HG03354 (cell line): ENCODE measurements around the gene CIROP.
A peak's percentile ranks its signal among the peaks of the same experiment; 100 is the strongest.

ENCODE experiments used
- ATAC-seq: cut with Tn5 transposase; IDR thresholded peaks from one replicate; pipeline ENCODE4 v1.9.1; 2021; ENCODE audit warnings: mild to moderate bottlenecking; ENCODE audit not compliant: unreplicated experiment, poor library complexity, severe bottlenecking

Gene CIROP

GRCh38 chr14:23071921-23072539 is 32.8 kb downstream of the CIROP start:
- no peak for ATAC-seq

- ATAC-seq = peak; percentile 89
These were observed 33.4 kb downstream of the CIROP start for GRCh38 chr14:23071244-23071920.

GRCh38 chr14:23070262-23071129 is 34.3 kb downstream of the CIROP start:
- no peak for ATAC-seq

- no peak for ATAC-seq
These were observed 35.4 kb downstream of the CIROP start for GRCh38 chr14:23069413-23069806.

- ATAC-seq = peak; percentile 80
These were observed 35.9 kb downstream of the CIROP start for GRCh38 chr14:23068789-23069412.

GRCh38 chr14:23067847-23068788 is 36.7 kb downstream of the CIROP start:
- no peak for ATAC-seq

GRCh38 chr14:23066855-23067744 is 37.7 kb downstream of the CIROP start:
- ATAC-seq = no peak

- no peak for ATAC-seq
These were observed 38.4 kb downstream of the CIROP start for GRCh38 chr14:23066368-23066767.

GRCh38 chr14:23063601-23064000 is 41.2 kb downstream of the CIROP start:
- ATAC-seq = no peak

- ATAC-seq = no peak
These were observed 42.8 kb downstream of the CIROP start for GRCh38 chr14:23062002-23062401.

- ATAC-seq = no peak
These were observed 44.1 kb downstream of the CIROP start for GRCh38 chr14:23060536-23061260.

GRCh38 chr14:23058654-23059504 is 45.9 kb downstream of the CIROP start:
- ATAC-seq = no peak

GRCh38 chr14:23057757-23058653 is 46.8 kb downstream of the CIROP start:
- peak; percentile 66 for ATAC-seq

- peak; percentile 56 for ATAC-seq
These were observed 47.6 kb downstream of the CIROP start, which contains the start of gene CDH24 for GRCh38 chr14:23056956-23057756. CDH24 (minus strand) TSS chr14:23057520; CDS start chr14:23055733, 1,787 bp downstream.
